Endodermal cell (in vitro differentiated cells): ENCODE data around the gene CATSPERD. TPM values are rescaled to one million over a fixed set of nuclear protein-coding genes. Genes with fewer than 3 reads are reported as not detected.

Experiments used
- DNase-seq: peaks from one replicate; pipeline ENCODE4 v3.0.0-alpha.2; 2017
- H3K27ac ChIP-seq: 2 replicates; pipeline ENCODE4 v1.5.1; 2013; ENCODE audit warnings: mild to moderate bottlenecking, low read depth, low read length, moderate library complexity
- H3K27me3 ChIP-seq: 2 replicates; pipeline ENCODE4 v1.6.1; 2013; ENCODE audit warnings: mild to moderate bottlenecking, low read length, moderate library complexity; ENCODE audit not compliant: insufficient read depth, control insufficient read depth, poor library complexity, severe bottlenecking
- H3K36me3 ChIP-seq: 2 replicates; pipeline ENCODE4 v1.7.0; 2013; ENCODE audit warnings: mild to moderate bottlenecking, low read length, moderate library complexity; ENCODE audit not compliant: control insufficient read depth, insufficient read depth
- H3K4me1 ChIP-seq: one replicate; pipeline ENCODE4 v1.7.0; 2013; ENCODE audit warnings: low read length; ENCODE audit not compliant: control insufficient read depth, insufficient read depth
- H3K4me3 ChIP-seq: 2 replicates; pipeline ENCODE4 v1.5.1; 2013; ENCODE audit warnings: mild to moderate bottlenecking, low read length, moderate library complexity
- H3K9ac ChIP-seq: 2 replicates; pipeline ENCODE4 v1.6.1; 2013; ENCODE audit warnings: mild to moderate bottlenecking, low read length, moderate library complexity; ENCODE audit not compliant: poor library complexity, severe bottlenecking; ENCODE audit errors: extremely low read depth
- H3K9me3 ChIP-seq: 2 replicates; pipeline ENCODE4 v1.6.1; 2013; ENCODE audit warnings: mild to moderate bottlenecking, low read length, moderate library complexity; ENCODE audit not compliant: control insufficient read depth
- H3K27ac Mint-ChIP-seq: 2 replicates; pipeline ENCODE4 v1.8.0; 2020; ENCODE audit warnings: mixed read lengths
- H3K27me3 Mint-ChIP-seq: 2 replicates; pipeline ENCODE4 v1.8.0; 2021; ENCODE audit warnings: mild to moderate bottlenecking, mixed read lengths; ENCODE audit not compliant: insufficient read depth
- H3K36me3 Mint-ChIP-seq: 2 replicates; pipeline ENCODE4 v1.8.0; 2020; ENCODE audit warnings: low read depth, mixed read lengths
- H3K4me1 Mint-ChIP-seq: 2 replicates; pipeline ENCODE4 v1.8.0; 2020; ENCODE audit warnings: mixed read lengths
- H3K4me3 Mint-ChIP-seq: 2 replicates; pipeline ENCODE4 v1.8.0; 2020; ENCODE audit warnings: mild to moderate bottlenecking, moderate library complexity, mixed read lengths
- H3K9me3 Mint-ChIP-seq: 2 replicates; pipeline ENCODE4 v1.8.0; 2020; ENCODE audit warnings: mild to moderate bottlenecking, mixed read lengths
- WGBS, 2 experiments: methylation state at CpG; one replicate each; pipeline versions ENCODE4 v1.1.5 to v1.1.7; 2013; ENCODE audit warnings: missing lambda C conversion rate in 2 of 2, mixed read lengths in 1 of 2; ENCODE audit not compliant: insufficient coverage in 1 of 2, insufficient read length in 1 of 2; 5-methylcytosine and 5-hydroxymethylcytosine counted together
- total RNA-seq, 2 donors: library from RNA; stranded (reverse); fragmentation: NEBNext Ultra II Directional in 1 of 2; extraction: Animal tissue kit (Norgen Biotek cat#: 25700) in 1 of 2; gene quantifications; 2 replicates in 1 of 2; 3 replicates in 1 of 2; pipeline ENCODE4 v1.2.1, GENCODE V29; 2021
- TF ChIP-seq, protein P1 (sequence below): fragments of 200-600 bp; sonication (generic); conservative IDR thresholded peaks from 2 replicates; pipeline ENCODE4 v1.5.0; 2021; ENCODE audit warnings: antibody characterized with exemption, mild to moderate bottlenecking

Gene CATSPERD
- total RNA-seq, 2 donors from 2014 or later = not detected

GRCh38 chr19:5683177-5683886, 37.1 kb upstream of the CATSPERD start:
- no peak overlapping the region for H3K4me3 Mint-ChIP-seq
- H3K27me3 Mint-ChIP-seq = peaks cover 14% of the 10 kb centered on the region
- H3K36me3 ChIP-seq = no peaks in the 10 kb centered on the region
- no peaks in the 10 kb centered on the region for H3K9me3 ChIP-seq
- whole genome bisulfite sequencing, 2 experiments = 94 to 96% methylated on average over 8 to 10 of the region's 10 CpGs
- TF ChIP-seq, protein P1, sequence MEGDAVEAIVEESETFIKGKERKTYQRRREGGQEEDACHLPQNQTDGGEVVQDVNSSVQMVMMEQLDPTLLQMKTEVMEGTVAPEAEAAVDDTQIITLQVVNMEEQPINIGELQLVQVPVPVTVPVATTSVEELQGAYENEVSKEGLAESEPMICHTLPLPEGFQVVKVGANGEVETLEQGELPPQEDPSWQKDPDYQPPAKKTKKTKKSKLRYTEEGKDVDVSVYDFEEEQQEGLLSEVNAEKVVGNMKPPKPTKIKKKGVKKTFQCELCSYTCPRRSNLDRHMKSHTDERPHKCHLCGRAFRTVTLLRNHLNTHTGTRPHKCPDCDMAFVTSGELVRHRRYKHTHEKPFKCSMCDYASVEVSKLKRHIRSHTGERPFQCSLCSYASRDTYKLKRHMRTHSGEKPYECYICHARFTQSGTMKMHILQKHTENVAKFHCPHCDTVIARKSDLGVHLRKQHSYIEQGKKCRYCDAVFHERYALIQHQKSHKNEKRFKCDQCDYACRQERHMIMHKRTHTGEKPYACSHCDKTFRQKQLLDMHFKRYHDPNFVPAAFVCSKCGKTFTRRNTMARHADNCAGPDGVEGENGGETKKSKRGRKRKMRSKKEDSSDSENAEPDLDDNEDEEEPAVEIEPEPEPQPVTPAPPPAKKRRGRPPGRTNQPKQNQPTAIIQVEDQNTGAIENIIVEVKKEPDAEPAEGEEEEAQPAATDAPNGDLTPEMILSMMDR = no peak
- peaks cover 4% of the 10 kb centered on the region for H3K9me3 Mint-ChIP-seq
- H3K4me1 ChIP-seq = no peaks in the 10 kb centered on the region
- H3K4me3 ChIP-seq = no peak overlapping the region
- DNase-seq = no peak
- no peaks in the 10 kb centered on the region for H3K27me3 ChIP-seq
- peaks cover 8% of the 10 kb centered on the region for H3K4me1 Mint-ChIP-seq
- H3K9ac ChIP-seq = no peak overlapping the region
- H3K36me3 Mint-ChIP-seq = no peaks in the 10 kb centered on the region
- H3K27ac Mint-ChIP-seq = no peak overlapping the region
- no peak overlapping the region for H3K27ac ChIP-seq

GRCh38 chr19:5684694-5685430, 35.6 kb upstream of the CATSPERD start:
- H3K27me3 ChIP-seq = no peaks in the 10 kb centered on the region
- Mint-ChIP-seq H3K9me3 (peaks cover 5% of the 10 kb centered on the region), H3K4me3 (no peak overlapping the region), H3K36me3 (no peaks in the 10 kb centered on the region), H3K27ac (no peak overlapping the region), H3K27me3 (peaks cover 15% of the 10 kb centered on the region), H3K4me1 (peaks cover 5% of the 10 kb centered on the region)
- H3K9me3 ChIP-seq = no peaks in the 10 kb centered on the region
- TF ChIP-seq, protein P1 = no peak
- no peak overlapping the region for H3K9ac ChIP-seq
- WGBS, 2 experiments = 92% methylated on average over 12 to 22 of the region's 22 CpGs
- peak; percentile 40 for DNase-seq
- H3K4me1 ChIP-seq = no peaks in the 10 kb centered on the region
- no peak overlapping the region for H3K27ac ChIP-seq
- no peak overlapping the region for H3K4me3 ChIP-seq
- H3K36me3 ChIP-seq = no peaks in the 10 kb centered on the region

GRCh38 chr19:5686326-5686646, 34.2 kb upstream of the CATSPERD start:
- H3K4me3 Mint-ChIP-seq = peak overlapping the region; percentile 55
- peaks cover 5% of the 10 kb centered on the region for H3K9me3 Mint-ChIP-seq
- Histone ChIP-seq H3K4me3 (peak overlapping the region; percentile 75), H3K36me3 (no peaks in the 10 kb centered on the region), H3K9ac (no peak overlapping the region), H3K9me3 (no peaks in the 10 kb centered on the region), H3K27me3 (no peaks in the 10 kb centered on the region), H3K4me1 (no peaks in the 10 kb centered on the region), H3K27ac (no peak overlapping the region)
- H3K36me3 Mint-ChIP-seq = peaks cover 10% of the 10 kb centered on the region
- H3K4me1 Mint-ChIP-seq = peaks cover 5% of the 10 kb centered on the region
- peak overlapping the region; percentile 68 for H3K27ac Mint-ChIP-seq
- WGBS, 2 experiments = 55 to 64% methylated on average over 8 to 16 of the region's 16 CpGs
- H3K27me3 Mint-ChIP-seq = peaks cover 15% of the 10 kb centered on the region
- TF ChIP-seq, protein P1 = no peak
- DNase-seq = no peak
